HUES64 (cell line): ENCODE results near the gene CD163.
"Not testable (repeated sequence)": the region's sequence is repeated elsewhere in the genome, so short reads cannot be mapped to it uniquely, and the experiment has no call there.

Experiments
- H3K27ac ChIP-seq: 2 replicates; pipeline ENCODE4 v1.7.0; 2013; ENCODE audit warnings: low read depth, low read length, inconsistent platforms
- H3K27me3 ChIP-seq: 2 replicates; pipeline ENCODE4 v1.6.1; 2013; ENCODE audit warnings: mild to moderate bottlenecking, low read length; ENCODE audit not compliant: insufficient read depth
- H3K36me3 ChIP-seq: 2 replicates; pipeline ENCODE4 v1.6.1; 2013; ENCODE audit warnings: mild to moderate bottlenecking, low read length; ENCODE audit not compliant: insufficient read depth
- H3K4me1 ChIP-seq: 2 replicates; pipeline ENCODE4 v1.6.1; 2013; ENCODE audit warnings: mild to moderate bottlenecking, low read length, moderate library complexity; ENCODE audit not compliant: insufficient read depth
- H3K4me3 ChIP-seq: 2 replicates; pipeline ENCODE4 v1.5.1; 2013; ENCODE audit warnings: mild to moderate bottlenecking, low read length, moderate library complexity
- H3K9ac ChIP-seq: 2 replicates; pipeline ENCODE4 v1.6.1; 2013; ENCODE audit warnings: mild to moderate bottlenecking, low read depth, low read length
- H3K9me3 ChIP-seq: 2 replicates; pipeline ENCODE4 v1.6.1; 2013; ENCODE audit warnings: low read depth, low read length; ENCODE audit not compliant: insufficient read depth
- WGBS: fragments of 150-250, 120-280 bp; methylation state at CpG from one replicate; pipeline ENCODE4 v1.1.7; 2013; ENCODE audit warnings: missing lambda C conversion rate; 5-methylcytosine and 5-hydroxymethylcytosine counted together

Gene CD163

GRCh38 chr12:7450667-7451066 lies 52.9 kb downstream of the CD163 start:
- no peaks in the 10 kb centered on the region for H3K36me3 ChIP-seq
- H3K9ac ChIP-seq = no peak overlapping the region
- 86% methylated on average over 7 of the region's 7 CpGs for WGBS

GRCh38 chr12:7448099-7448498 lies 55.5 kb downstream of the CD163 start:
- H3K4me1 ChIP-seq = no peaks in the 10 kb centered on the region
- no peak overlapping the region for H3K9ac ChIP-seq
- no peaks in the 10 kb centered on the region for H3K9me3 ChIP-seq
- H3K27me3 ChIP-seq = no peaks in the 10 kb centered on the region
- WGBS = 91% methylated on average over 1 of the region's 1 CpG
- no peak overlapping the region for H3K27ac ChIP-seq
- no peaks in the 10 kb centered on the region for H3K36me3 ChIP-seq
- H3K4me3 ChIP-seq = no peak overlapping the region

More at GRCh38 chr12:7450667-7451066, 52.9 kb downstream of the CD163 start:
- Histone ChIP-seq H3K4me1 (no peaks in the 10 kb centered on the region), H3K9me3 (no peaks in the 10 kb centered on the region), H3K27me3 (no peaks in the 10 kb centered on the region), H3K27ac (no peak overlapping the region), H3K4me3 (no peak overlapping the region)

GRCh38 chr12:7444537-7444936 lies 59.0 kb downstream of the CD163 start:
- Histone ChIP-seq H3K4me1 (no peaks in the 10 kb centered on the region), H3K9ac (no peak overlapping the region), H3K27me3 (peaks cover 14% of the 10 kb centered on the region), H3K4me3 (no peak overlapping the region), H3K27ac (no peak overlapping the region), H3K9me3 (no peaks in the 10 kb centered on the region), H3K36me3 (no peaks in the 10 kb centered on the region)
- 96% methylated on average over 4 of the region's 4 CpGs for WGBS

- Histone ChIP-seq H3K4me1 (no peaks in the 10 kb centered on the region), H3K27ac (no peak within 1 kb of the TSS), H3K9ac (no peak within 1 kb of the TSS), H3K4me3 (no peak within 1 kb of the TSS), H3K9me3 (no peaks in the 10 kb centered on the region), H3K36me3 (no peaks in the 10 kb centered on the region), H3K27me3 (peaks cover 14% of the 10 kb centered on the region)
- 86% methylated on average over 2 of the region's 2 CpGs for WGBS
Measured at GRCh38 chr12:7444076-7444475, 59.5 kb downstream of the CD163 start, which contains the start of gene CD163L1. CD163L1 (minus strand) TSS chr12:7444153; CDS start chr12:7444127, 26 bp downstream.

GRCh38 chr12:7441216-7441615 lies 62.4 kb downstream of the CD163 start:
- WGBS = 96% methylated on average over 1 of the region's 1 CpG
- Histone ChIP-seq H3K36me3 (no peaks in the 10 kb centered on the region), H3K9me3 (no peaks in the 10 kb centered on the region), H3K9ac (no peak overlapping the region), H3K27me3 (peaks cover 14% of the 10 kb centered on the region), H3K4me1 (no peaks in the 10 kb centered on the region), H3K27ac (no peak overlapping the region), H3K4me3 (no peak overlapping the region)

- peak overlapping the region; percentile 62; the same call in 1 of the 2 replicates for H3K27ac ChIP-seq
- H3K9ac ChIP-seq = peak overlapping the region; percentile 65
- WGBS = 8% methylated on average over 81 of the region's 84 CpGs
- no peaks in the 10 kb centered on the region for H3K36me3 ChIP-seq
- H3K27me3 ChIP-seq = peaks cover 14% of the 10 kb centered on the region
- peak overlapping the region; percentile 43 for H3K4me3 ChIP-seq
- H3K9me3 ChIP-seq = no peaks in the 10 kb centered on the region
- H3K4me1 ChIP-seq = no peaks in the 10 kb centered on the region
Measured at GRCh38 chr12:7439579-7440505, 63.7 kb downstream of the CD163 start.

GRCh38 chr12:7438291-7438995 lies 65.1 kb downstream of the CD163 start:
- not testable (repeated sequence) for H3K4me1 ChIP-seq, H3K36me3 ChIP-seq, H3K9ac ChIP-seq, H3K4me3 ChIP-seq, H3K9me3 ChIP-seq, H3K27ac ChIP-seq
- WGBS = 90% methylated on average over 8 of the region's 8 CpGs
- H3K27me3 ChIP-seq = peaks cover 14% of the 10 kb centered on the region

- H3K27ac ChIP-seq, H3K4me3 ChIP-seq, H3K9me3 ChIP-seq, H3K36me3 ChIP-seq, H3K4me1 ChIP-seq, H3K9ac ChIP-seq: not testable (repeated sequence)
- 100% methylated on average over 2 of the region's 3 CpGs for WGBS
- peaks cover 11% of the 10 kb centered on the region; the same call in 1 of the 2 replicates for H3K27me3 ChIP-seq
Measured at GRCh38 chr12:7437494-7437893, 66.1 kb downstream of the CD163 start.

GRCh38 chr12:7434670-7435069 lies 68.9 kb downstream of the CD163 start:
- H3K4me1 ChIP-seq = peaks cover 11% of the 10 kb centered on the region

GRCh38 chr12:7433276-7433822 lies 70.2 kb downstream of the CD163 start:
- 91% methylated on average over 6 of the region's 6 CpGs for WGBS
- H3K27ac ChIP-seq = no peak overlapping the region

More at GRCh38 chr12:7434670-7435069, 68.9 kb downstream of the CD163 start:
- no peaks in the 10 kb centered on the region for H3K36me3 ChIP-seq
- H3K9ac ChIP-seq = no peak overlapping the region
- H3K27me3 ChIP-seq = no peaks in the 10 kb centered on the region
- no peaks in the 10 kb centered on the region for H3K9me3 ChIP-seq
- no peak overlapping the region for H3K27ac ChIP-seq
- H3K4me3 ChIP-seq = no peak overlapping the region

More at GRCh38 chr12:7433276-7433822, 70.2 kb downstream of the CD163 start:
- Histone ChIP-seq H3K4me3 (no peak overlapping the region), H3K36me3 (no peaks in the 10 kb centered on the region), H3K9ac (no peak overlapping the region), H3K27me3 (no peaks in the 10 kb centered on the region), H3K4me1 (peaks cover 11% of the 10 kb centered on the region), H3K9me3 (no peaks in the 10 kb centered on the region)
